K562 (cell line): ENCODE data around the gene RTF2. TPM values are rescaled to one million over a fixed set of nuclear protein-coding genes. Genes with fewer than 3 reads are reported as not detected.

ENCODE experiments used
- ATAC-seq: fragments of 200-7000 bp; cut with Tn5 transposase; 3 replicates; pipeline ENCODE4 v1.9.1; 2020; ENCODE audit warnings: moderate library complexity
- BruUV-seq: library from RNA; stranded (reverse); fragments of 400-500 nt; replicated peaks from 2 replicates; lab custom pipeline; 2021; lab: Mats Ljungman, UMichigan
- CTCF ChIA-PET: fragments of 300-600 bp; formaldehyde crosslinking; extraction: SDS; loops from one replicate; lab custom pipeline; 2021; ENCODE audit warnings: low intra/inter-chr PET ratio; lab: Yijun Ruan, JAX
- POLR2A ChIA-PET: fragments of 300-600, 350-650 bp; sonication (Branson Sonifier 250); formaldehyde crosslinking; extraction: SDS; loops from one replicate; lab custom pipeline; 2021; ENCODE audit warnings: antibody characterized with exemption, inconsistent platforms; lab: Yijun Ruan, JAX
- DNase-seq, 4 experiments: peaks; one replicate each; pipeline versions ENCODE4 v3.0.0 to v3.0.0-alpha.2; 2011 to 2018; ENCODE audit warnings: low spot score in 3 of 4, mixed read lengths in 3 of 4; ENCODE audit errors: extremely low read depth in 1 of 4
- FAIRE-seq: peaks from 2 replicates; lab custom pipeline; 2011; peaks lifted over from hg19 to GRCh38; lab: Jason Lieb, UNC
- H2AFZ ChIP-seq: 2 replicates; pipeline ENCODE4 v1.6.0; 2011; ENCODE audit warnings: low read depth, low read length, control low read depth, inconsistent platforms
- H3K27ac ChIP-seq: fragments of 200-600 bp; 3 replicates; pipeline ENCODE4 v1.8.0; 2011; ENCODE audit warnings: low read depth, mild to moderate bottlenecking, control low read depth, inconsistent platforms, low read length, moderate library complexity, mixed read lengths; ENCODE audit errors: extremely low read depth
- H3K27me3 ChIP-seq, 2 experiments: fragments of 300-600 bp in 1 of 2; 2 replicates in 1 of 2; 3 replicates in 1 of 2; pipeline versions ENCODE4 v1.6.0 to v1.8.0; 2011; ENCODE audit warnings: inconsistent platforms in 2 of 2, low read length in 2 of 2, mild to moderate bottlenecking in 1 of 2, mixed read lengths in 1 of 2, moderate library complexity in 1 of 2; ENCODE audit not compliant: control insufficient read depth in 2 of 2, insufficient read depth in 2 of 2
- H3K36me3 ChIP-seq: fragments of 300-600 bp; 3 replicates; pipeline ENCODE4 v1.8.0; 2011; ENCODE audit warnings: mild to moderate bottlenecking, low read length, inconsistent platforms; ENCODE audit not compliant: control insufficient read depth, insufficient read depth
- H3K4me1 ChIP-seq, 2 experiments: fragments of 200-600 bp in 1 of 2; replicated peaks in 1 of 2; 2 replicates in 1 of 2; 3 replicates in 1 of 2; pipeline versions ENCODE4 v1.5.1 to v1.8.0; 2011; ENCODE audit warnings: inconsistent platforms in 2 of 2, low read length in 2 of 2, mild to moderate bottlenecking in 1 of 2, mixed read lengths in 1 of 2, moderate library complexity in 1 of 2; ENCODE audit not compliant: control insufficient read depth in 2 of 2, insufficient read depth in 2 of 2
- H3K4me2 ChIP-seq: 2 replicates; pipeline ENCODE4 v1.6.1; 2011; ENCODE audit warnings: low read length, control low read depth, inconsistent platforms, mixed read lengths; ENCODE audit not compliant: insufficient read depth
- H3K4me3 ChIP-seq: fragments of 200-600 bp; sonication (generic), shearing (Covaris generic); 2 replicates; pipeline ENCODE4 v1.5.1; 2016; ENCODE audit warnings: control low read depth, inconsistent platforms
- H3K79me2 ChIP-seq: fragments of 200-600 bp; 3 replicates; pipeline ENCODE4 v1.8.0; 2011; ENCODE audit warnings: low read length, inconsistent platforms; ENCODE audit not compliant: control insufficient read depth, insufficient read depth
- H3K9ac ChIP-seq, 2 experiments: 2 replicates each; pipeline versions ENCODE4 v1.6.0 to v1.6.1; 2011; ENCODE audit warnings: low read depth in 2 of 2, low read length in 2 of 2, control low read depth in 1 of 2, inconsistent platforms in 1 of 2, mild to moderate bottlenecking in 1 of 2, mixed read lengths in 1 of 2; ENCODE audit not compliant: insufficient read depth in 1 of 2
- H3K9me1 ChIP-seq: one replicate; pipeline ENCODE4 v1.6.0; 2011; ENCODE audit warnings: inconsistent platforms, mild to moderate bottlenecking, low read length, moderate library complexity; ENCODE audit not compliant: control insufficient read depth, insufficient read depth
- H3K9me3 ChIP-seq: replicated peaks from 2 replicates; pipeline ENCODE4 v1.5.1; 2011; ENCODE audit warnings: low read depth, low read length, inconsistent platforms; ENCODE audit not compliant: control insufficient read depth, insufficient read depth
- H4K20me1 ChIP-seq: replicated peaks from 2 replicates; pipeline ENCODE4 v1.6.1; 2011; ENCODE audit warnings: low read length, inconsistent platforms, mixed read lengths; ENCODE audit not compliant: control insufficient read depth, insufficient read depth
- ATF7 ChIP-seq: fragments of 450-650 bp; IDR thresholded peaks from 2 replicates; pipeline ENCODE4 v1.7.1; 2014; ENCODE audit warnings: mild to moderate bottlenecking, moderate library complexity
- C11orf30 ChIP-seq: fragments of 450-650 bp; IDR thresholded peaks from 2 replicates; pipeline ENCODE4 v1.6.1; 2016; ENCODE audit warnings: low read depth, mild to moderate bottlenecking
- CREBBP ChIP-seq: IDR thresholded peaks from one replicate; pipeline ENCODE4 v1.6.1; 2012; ENCODE audit warnings: low read depth, mild to moderate bottlenecking, control low read depth, inconsistent platforms, low read length
- ELF4 ChIP-seq: fragments of 450-650 bp; formaldehyde crosslinking; IDR thresholded peaks from 2 replicates; pipeline ENCODE4 v1.4.0; 2022; ENCODE audit warnings: missing genetic modification characterization
- FOXA1 ChIP-seq: fragments of 450-650 bp; IDR thresholded peaks from 2 replicates; pipeline ENCODE4 v1.6.1; 2016; ENCODE audit warnings: mild to moderate bottlenecking, borderline replicate concordance
- HMG20B ChIP-seq: fragments of 250-450 bp; sonication (Bioruptor Pico); IDR thresholded peaks from 2 replicates; pipeline ENCODE4 v1.5.0; 2021; ENCODE audit warnings: mild to moderate bottlenecking
- HNRNPK ChIP-seq: fragments of 200-400 bp; formaldehyde crosslinking; IDR thresholded peaks from one replicate; pipeline ENCODE4 v1.6.1; 2018; ENCODE audit warnings: mild to moderate bottlenecking, low read depth, low read length; ENCODE audit not compliant: poor library complexity, severe bottlenecking
- KLF13 ChIP-seq: fragments of 450-650 bp; IDR thresholded peaks from 2 replicates; pipeline ENCODE4 v1.6.1; 2016; ENCODE audit warnings: missing genetic modification characterization, low read depth, mild to moderate bottlenecking, missing compliant biosample characterization, moderate library complexity, borderline replicate concordance
- POLR2B ChIP-seq: fragments of 450-650 bp; IDR thresholded peaks from 2 replicates; pipeline ENCODE4 v1.6.1; 2018; ENCODE audit warnings: low read depth; ENCODE audit not compliant: partially characterized antibody
- RFX1 ChIP-seq: fragments of 450-650 bp; IDR thresholded peaks from 2 replicates; pipeline ENCODE4 v1.6.1; 2016; ENCODE audit warnings: mild to moderate bottlenecking, moderate library complexity
- TAF15 ChIP-seq: fragments of 200-400 bp; formaldehyde crosslinking; IDR thresholded peaks from 2 replicates; pipeline ENCODE4 v1.6.1; 2017; ENCODE audit warnings: mild to moderate bottlenecking, low read depth, low read length, moderate library complexity
- TEAD4 ChIP-seq, 2 experiments: sonication (generic) in 1 of 2; formaldehyde crosslinking in 1 of 2; IDR thresholded peaks; 2 replicates each; pipeline versions ENCODE4 v1.6.1 to v1.8.0; 2012 to 2022; ENCODE audit warnings: borderline replicate concordance in 1 of 2, inconsistent platforms in 1 of 2, low read length in 1 of 2, mild to moderate bottlenecking in 1 of 2, missing genetic modification reagents in 1 of 2
- ZBED1 ChIP-seq: IDR thresholded peaks from 2 replicates; pipeline ENCODE4 v1.6.1; 2014
- ZFP30 ChIP-seq: fragments of 250-450 bp; sonication (Bioruptor Pico); IDR thresholded peaks from 2 replicates; pipeline ENCODE4 v1.8.0; 2022; ENCODE audit warnings: moderate library complexity, mild to moderate bottlenecking, inconsistent platforms, borderline replicate concordance
- ZNF507 ChIP-seq: conservative IDR thresholded peaks from 2 replicates; pipeline ENCODE4 v1.6.1; 2017; ENCODE audit warnings: missing genetic modification characterization, missing compliant biosample characterization
- WGBS: fragments of 100-300 bp; shearing (Covaris generic); methylation state at CpG from one replicate; pipeline ENCODE4 v1.1.6; 2016; ENCODE audit warnings: low coverage, mixed read lengths; ENCODE audit not compliant: insufficient coverage; ENCODE audit errors: missing lambda C conversion rate; 5-methylcytosine and 5-hydroxymethylcytosine counted together
- in situ Hi-C: fragments of 300-500 bp; cut with MboI; formaldehyde crosslinking; loops from 4 replicates; pipeline ENCODE4 v1.15.0; 2018; ENCODE audit warnings: inconsistent platforms, mixed read lengths
- intact Hi-C: fragments of 100-400 bp; cut with micrococcal nuclease; formaldehyde crosslinking; loops from 2 replicates; pipeline ENCODE4 v1.14.2; 2022
- polyA plus RNA-seq, 8 experiments: library from polyadenylated mRNA; depleted of rRNA in 4 of 8; stranded (reverse) in 5 of 8; unstranded in 3 of 8; fragments of >200 nt; fragmentation: Nextera tagmentation in 2 of 8; fragmentation: Illumina TruSeq in 1 of 8; extraction: Ambion mirVana in 2 of 8; extraction: Trizol in 1 of 8; gene quantifications; 2 replicates each; pipeline versions ENCODE4 v1.2.1 to v1.2.3, GENCODE V29; 2011 to 2014; ENCODE audit warnings: inconsistent platforms in 1 of 8, missing spikeins in 1 of 8
- total RNA-seq, 7 experiments: library from RNA; depleted of rRNA in 6 of 7; stranded (reverse); fragments of >200 nt in 6 of 7; fragmentation: Illumina TruSeq in 2 of 7; extraction: Trizol in 2 of 7; gene quantifications; 2 replicates each; pipeline versions ENCODE4 v1.2.1 to v1.2.3, GENCODE V29; 2011 to 2021; ENCODE audit warnings: low replicate concordance in 1 of 7
- TF ChIP-seq, protein P1 (sequence below): fragments of 250-450 bp; sonication (Bioruptor Pico); IDR thresholded peaks from 2 replicates; pipeline ENCODE4 v1.6.1; 2021; ENCODE audit warnings: mild to moderate bottlenecking
- TF ChIP-seq, protein P2 (sequence below): fragments of 200-800 bp; sonication (Bioruptor generic); IDR thresholded peaks from 2 replicates; pipeline ENCODE4 v1.6.1; 2016; ENCODE audit warnings: missing genetic modification characterization, missing compliant biosample characterization
- TF ChIP-seq, protein P3 (sequence below): sonication (generic); formaldehyde crosslinking; IDR thresholded peaks from 2 replicates; pipeline ENCODE4 v1.8.0; 2022; ENCODE audit warnings: missing genetic modification reagents, mild to moderate bottlenecking, borderline replicate concordance

The RTF2 gene
- total and polyA plus RNA-seq, 9 of the 15 experiments (the other 6 are each of a cell fraction or from before 2014, with no cell fraction given) = 67.0 to 177 (median 84.9) TPM

DNA sequence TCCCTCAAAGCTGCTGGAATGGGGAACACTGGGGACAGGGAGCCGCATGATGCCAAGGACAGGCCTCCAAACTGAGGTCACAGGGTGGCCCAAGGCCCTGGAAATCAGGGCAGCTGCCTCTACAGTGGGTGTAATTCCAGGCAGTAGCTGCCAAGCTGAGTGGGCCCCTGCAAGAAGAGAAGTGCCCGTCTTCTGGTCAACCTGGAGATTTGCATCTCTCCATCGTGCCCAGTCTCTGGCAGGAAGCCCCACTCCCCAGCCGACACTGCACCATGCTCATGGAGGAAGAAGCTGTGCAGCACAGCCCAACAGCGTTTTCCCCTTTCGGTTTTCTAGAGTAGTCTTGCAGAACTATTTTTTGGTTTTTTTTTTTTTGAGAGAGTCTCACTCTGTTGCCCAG, 53.9 kb downstream of the RTF2 start:
- H4K20me1 ChIP-seq = no peaks in the 10 kb centered on the region
- in situ Hi-C loops = no loop called here
- peaks cover 3% of the 10 kb centered on the region in 2 experiments; a peak in 3 of 5 replicates for H3K27me3 ChIP-seq
- CTCF ChIA-PET = no interaction called here
- H2AFZ ChIP-seq = no peak overlapping the region
- no peak for FAIRE-seq
- H3K4me2 ChIP-seq = no peak overlapping the region
- no peaks in the 10 kb centered on the region for H3K9me1 ChIP-seq
- H3K36me3 ChIP-seq = peaks cover 28% of the 10 kb centered on the region; the same call in 2 of the 3 replicates
- no peak overlapping the region for H3K9ac ChIP-seq
- no peaks in the 10 kb centered on the region for H3K79me2 ChIP-seq
- BruUV-seq = no TSS peak
- intact Hi-C loops = no loop called here
- H3K4me1 ChIP-seq = no peaks in the 10 kb centered on the region; a peak in 1 of 5 replicates
- no peak for DNase-seq
- 0 out of 2 replicates have a peak, but pooled peaks cover 2% of the 10 kb centered on the region for H3K9me3 ChIP-seq
- no peak overlapping the region for H3K4me3 ChIP-seq
- H3K27ac ChIP-seq = no peak overlapping the region
- WGBS = 60% methylated on average over 6 of the region's 6 CpGs
- peak; percentile 47; the same call in 2 of the 3 replicates for ATAC-seq
- POLR2A ChIA-PET = interaction anchor here (0.6 kb wide), 1 partner anchor 8 kb away, joined by 3 read pairs; no protein-coding TSS in a partner anchor
- TF ChIP-seq TEAD4 (IDR thresholded peaks at IDR 0.05; ENCODE audit: low read length) (no peak), TEAD4 (CRISPR knock-in tag; IDR thresholded peaks at IDR 0.05; ENCODE audit: borderline replicate concordance) (no peak), CREBBP (no peak), ELF4 (no peak), ZFP30 (CRISPR knock-in tag) (no peak), TAF15 (no peak), ZNF507 (no peak), KLF13 (no peak), POLR2B (no peak), HNRNPK (no peak), HMG20B (CRISPR knock-in tag) (no peak), C11orf30 (no peak), ZBED1 (no peak), FOXA1 (no peak), RFX1 (no peak), ATF7 (no peak)
- TF ChIP-seq, protein P1, sequence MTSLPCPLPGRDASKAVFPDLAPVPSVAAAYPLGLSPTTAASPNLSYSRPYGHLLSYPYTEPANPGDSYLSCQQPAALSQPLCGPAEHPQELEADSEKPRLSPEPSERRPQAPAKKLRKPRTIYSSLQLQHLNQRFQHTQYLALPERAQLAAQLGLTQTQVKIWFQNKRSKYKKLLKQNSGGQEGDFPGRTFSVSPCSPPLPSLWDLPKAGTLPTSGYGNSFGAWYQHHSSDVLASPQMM (CRISPR knock-in tag) = no peak
- TF ChIP-seq, protein P2, sequence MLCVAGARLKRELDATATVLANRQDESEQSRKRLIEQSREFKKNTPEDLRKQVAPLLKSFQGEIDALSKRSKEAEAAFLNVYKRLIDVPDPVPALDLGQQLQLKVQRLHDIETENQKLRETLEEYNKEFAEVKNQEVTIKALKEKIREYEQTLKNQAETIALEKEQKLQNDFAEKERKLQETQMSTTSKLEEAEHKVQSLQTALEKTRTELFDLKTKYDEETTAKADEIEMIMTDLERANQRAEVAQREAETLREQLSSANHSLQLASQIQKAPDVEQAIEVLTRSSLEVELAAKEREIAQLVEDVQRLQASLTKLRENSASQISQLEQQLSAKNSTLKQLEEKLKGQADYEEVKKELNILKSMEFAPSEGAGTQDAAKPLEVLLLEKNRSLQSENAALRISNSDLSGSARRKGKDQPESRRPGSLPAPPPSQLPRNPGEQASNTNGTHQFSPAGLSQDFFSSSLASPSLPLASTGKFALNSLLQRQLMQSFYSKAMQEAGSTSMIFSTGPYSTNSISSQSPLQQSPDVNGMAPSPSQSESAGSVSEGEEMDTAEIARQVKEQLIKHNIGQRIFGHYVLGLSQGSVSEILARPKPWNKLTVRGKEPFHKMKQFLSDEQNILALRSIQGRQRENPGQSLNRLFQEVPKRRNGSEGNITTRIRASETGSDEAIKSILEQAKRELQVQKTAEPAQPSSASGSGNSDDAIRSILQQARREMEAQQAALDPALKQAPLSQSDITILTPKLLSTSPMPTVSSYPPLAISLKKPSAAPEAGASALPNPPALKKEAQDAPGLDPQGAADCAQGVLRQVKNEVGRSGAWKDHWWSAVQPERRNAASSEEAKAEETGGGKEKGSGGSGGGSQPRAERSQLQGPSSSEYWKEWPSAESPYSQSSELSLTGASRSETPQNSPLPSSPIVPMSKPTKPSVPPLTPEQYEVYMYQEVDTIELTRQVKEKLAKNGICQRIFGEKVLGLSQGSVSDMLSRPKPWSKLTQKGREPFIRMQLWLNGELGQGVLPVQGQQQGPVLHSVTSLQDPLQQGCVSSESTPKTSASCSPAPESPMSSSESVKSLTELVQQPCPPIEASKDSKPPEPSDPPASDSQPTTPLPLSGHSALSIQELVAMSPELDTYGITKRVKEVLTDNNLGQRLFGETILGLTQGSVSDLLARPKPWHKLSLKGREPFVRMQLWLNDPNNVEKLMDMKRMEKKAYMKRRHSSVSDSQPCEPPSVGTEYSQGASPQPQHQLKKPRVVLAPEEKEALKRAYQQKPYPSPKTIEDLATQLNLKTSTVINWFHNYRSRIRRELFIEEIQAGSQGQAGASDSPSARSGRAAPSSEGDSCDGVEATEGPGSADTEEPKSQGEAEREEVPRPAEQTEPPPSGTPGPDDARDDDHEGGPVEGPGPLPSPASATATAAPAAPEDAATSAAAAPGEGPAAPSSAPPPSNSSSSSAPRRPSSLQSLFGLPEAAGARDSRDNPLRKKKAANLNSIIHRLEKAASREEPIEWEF (CRISPR knock-in tag) = no peak
- TF ChIP-seq, protein P3, sequence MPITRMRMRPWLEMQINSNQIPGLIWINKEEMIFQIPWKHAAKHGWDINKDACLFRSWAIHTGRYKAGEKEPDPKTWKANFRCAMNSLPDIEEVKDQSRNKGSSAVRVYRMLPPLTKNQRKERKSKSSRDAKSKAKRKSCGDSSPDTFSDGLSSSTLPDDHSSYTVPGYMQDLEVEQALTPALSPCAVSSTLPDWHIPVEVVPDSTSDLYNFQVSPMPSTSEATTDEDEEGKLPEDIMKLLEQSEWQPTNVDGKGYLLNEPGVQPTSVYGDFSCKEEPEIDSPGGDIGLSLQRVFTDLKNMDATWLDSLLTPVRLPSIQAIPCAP (CRISPR knock-in tag) = no peak
